ENCODE results near the gene PPWD1.

- TF ChIP-seq CTCF (IDR thresholded peaks at IDR 0.05; ENCODE audit: low read length) (no peak), EZH2 (IDR thresholded peaks at IDR 0.05; ENCODE audit: borderline replicate concordance, low read length) (no peak)
Measured at GRCh38 chr5:65620021-65620420, 56.9 kb downstream of the PPWD1 start.
